CD4-positive, alpha-beta T cell treated with Interleukin-10 for 1 hour (primary cell): Measurements from ENCODE around the gene METAP1.
A peak's percentile ranks its signal among the peaks of the same experiment; 100 is the strongest.
"Not testable (repeated sequence)": the region's sequence is repeated elsewhere in the genome, so short reads cannot be mapped to it uniquely, and the experiment has no call there.

Experiments
- DNase-seq: peaks from one replicate; pipeline ENCODE4 v3.0.0-alpha.2; 2020

METAP1 gene

DNA sequence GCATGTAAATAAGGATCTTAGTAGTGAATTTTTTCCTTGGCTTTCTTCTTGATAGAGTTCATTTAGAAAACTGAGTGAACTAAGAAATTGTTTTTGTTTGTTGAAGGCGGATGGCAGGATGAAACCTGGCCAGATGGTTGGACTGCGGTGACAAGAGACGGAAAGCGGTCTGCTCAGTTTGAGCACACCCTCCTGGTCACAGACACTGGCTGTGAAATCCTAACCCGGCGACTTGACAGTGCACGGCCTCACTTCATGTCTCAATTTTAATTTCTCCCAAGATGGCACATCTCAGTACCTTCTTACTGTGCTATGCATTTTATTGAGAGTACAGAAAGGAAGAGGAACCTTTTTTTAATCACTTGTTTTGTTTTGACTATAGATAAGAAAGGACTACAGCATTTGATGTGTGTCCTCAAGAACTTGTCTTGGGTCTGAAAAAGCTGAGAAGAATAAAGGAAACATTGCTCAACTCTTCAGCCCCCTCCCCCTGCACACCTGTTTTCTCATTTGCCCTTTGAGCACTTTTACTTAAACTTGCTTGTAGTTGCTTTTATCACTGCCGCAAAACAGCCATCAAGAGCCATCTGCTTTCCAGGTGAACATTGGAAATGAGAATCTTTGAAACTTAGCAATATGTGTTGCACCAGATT lies 65.7 kb downstream of the METAP1 start:
- DNase-seq: no peak

DNA sequence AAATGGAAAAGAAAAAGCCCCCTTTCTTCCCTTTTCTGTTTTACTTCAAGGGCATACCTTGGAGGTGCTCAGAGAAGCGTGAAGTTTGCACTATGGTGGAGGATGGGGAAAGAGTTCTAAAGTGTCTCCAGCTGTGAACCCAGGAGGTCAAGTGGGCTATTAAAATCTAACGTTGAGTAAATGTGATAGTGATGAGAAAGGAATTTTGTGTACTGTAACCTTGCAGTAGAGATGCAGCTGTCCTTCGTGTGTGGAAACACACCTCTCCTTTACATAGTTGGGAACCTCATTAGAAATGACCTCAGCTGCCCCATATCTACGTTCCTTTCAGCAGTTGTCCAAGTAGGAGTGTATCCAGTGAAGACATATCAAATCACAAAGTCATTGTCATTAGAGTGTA lies 66.6 kb downstream of the METAP1 start:
- no peak for DNase-seq

DNA sequence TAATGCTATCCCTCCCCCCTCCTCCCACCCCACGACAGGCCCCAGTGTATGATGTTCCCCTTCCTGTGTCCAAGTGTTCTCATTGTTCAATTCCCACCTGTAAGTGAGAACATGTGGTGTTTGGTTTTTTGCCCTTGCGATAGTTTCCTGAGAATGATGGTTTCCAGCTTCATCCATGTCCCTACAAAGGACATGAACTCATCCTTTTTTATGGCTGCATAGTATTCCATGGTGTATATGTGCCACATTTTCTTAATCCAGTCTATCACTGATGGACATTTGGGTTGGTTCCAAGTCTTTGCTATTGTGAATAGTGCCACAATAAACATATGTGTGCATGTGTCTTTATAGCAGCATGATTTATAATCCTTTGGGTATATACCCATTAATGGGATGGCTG lies 70.0 kb downstream of the METAP1 start:
- not testable (repeated sequence) for DNase-seq

DNA sequence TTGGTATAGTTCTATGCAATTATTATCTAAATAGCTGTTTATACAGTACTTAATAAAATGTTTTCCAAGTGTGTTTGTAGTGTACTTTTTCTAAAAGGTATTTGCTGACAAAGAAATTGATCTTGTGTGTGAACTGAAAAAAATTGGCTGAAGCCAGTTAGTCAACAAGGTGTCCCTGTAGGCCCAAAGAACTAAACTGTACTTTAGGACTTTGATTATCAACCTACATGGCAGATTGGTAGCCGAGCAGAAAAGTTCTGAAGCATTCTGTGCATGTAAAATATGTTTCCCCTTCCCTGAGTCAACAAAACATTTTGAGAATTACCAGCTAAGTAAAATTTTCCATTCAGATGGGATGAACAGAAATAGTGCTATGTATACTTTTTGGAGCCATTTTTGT lies 72.1 kb downstream of the METAP1 start:
- no peak for DNase-seq

DNA sequence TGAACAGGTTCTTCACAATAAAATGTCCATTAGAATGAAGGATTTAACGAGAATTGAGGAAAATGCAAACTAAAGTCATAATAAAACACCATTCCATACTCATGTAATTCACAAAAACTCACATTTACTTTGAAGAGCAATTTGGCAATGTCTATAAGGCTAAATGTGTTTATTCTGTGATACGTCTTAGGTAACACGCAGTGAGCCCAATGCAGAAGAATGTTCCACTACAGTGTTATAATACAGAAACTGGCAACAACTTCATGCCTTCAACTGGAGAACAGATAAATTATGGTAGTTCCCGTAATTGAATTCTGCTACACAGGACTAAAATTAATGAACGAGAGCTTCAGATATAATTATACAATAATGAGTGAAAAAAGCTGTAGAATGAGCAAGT lies 75.6 kb downstream of the METAP1 start:
- no peak for DNase-seq

DNA sequence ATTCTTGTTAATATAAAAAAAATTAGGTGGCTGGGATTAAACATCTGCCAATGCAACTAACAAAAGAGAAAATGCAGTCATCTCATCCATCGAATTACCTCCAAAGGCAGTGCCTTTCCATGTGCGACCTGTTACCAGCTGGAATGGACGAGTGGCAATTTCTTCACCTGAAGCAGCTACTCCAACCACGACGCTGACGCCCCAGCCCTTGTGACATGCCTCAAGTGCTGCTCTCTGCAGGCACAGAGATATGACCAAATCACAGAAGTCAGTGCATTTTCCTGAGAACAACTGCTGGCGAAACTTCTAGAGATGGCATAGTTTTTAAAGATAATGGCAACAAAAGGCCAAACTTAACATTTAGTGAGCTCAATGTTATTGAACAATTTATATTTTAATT lies 79.3 kb downstream of the METAP1 start:
- no peak for DNase-seq

DNA sequence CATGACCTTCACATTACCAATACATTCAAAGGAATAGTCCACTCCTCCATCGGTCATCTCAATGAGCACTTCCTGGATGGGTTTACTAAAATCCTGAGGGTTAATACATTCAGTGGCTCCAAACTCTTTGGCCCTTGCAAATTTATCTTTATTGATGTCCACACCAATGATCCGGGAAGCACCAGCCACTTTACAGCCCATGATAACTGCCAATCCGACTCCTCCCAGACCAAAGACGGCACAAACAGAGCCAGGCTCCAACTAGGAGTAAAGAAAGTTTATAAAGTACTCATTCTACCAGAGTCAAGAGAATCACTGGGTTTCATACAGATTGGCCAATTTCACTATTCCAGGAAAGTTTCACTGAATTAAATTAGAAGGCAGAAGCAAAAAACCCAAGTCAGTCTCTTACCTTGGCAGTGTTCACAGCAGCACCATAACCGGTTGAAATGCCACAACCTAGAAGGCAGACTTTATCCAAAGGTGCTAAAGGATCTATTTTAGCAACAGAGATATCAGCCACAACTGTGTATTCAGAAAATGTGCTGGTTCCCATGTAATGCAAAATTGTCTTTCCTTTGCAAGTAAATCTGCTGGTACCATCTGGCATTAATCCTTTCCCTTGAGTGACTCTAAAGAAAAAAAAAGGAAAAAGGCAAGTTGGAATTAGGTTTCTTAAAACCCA lies 80.9 kb downstream of the METAP1 start:
- DNase-seq: no peak

DNA sequence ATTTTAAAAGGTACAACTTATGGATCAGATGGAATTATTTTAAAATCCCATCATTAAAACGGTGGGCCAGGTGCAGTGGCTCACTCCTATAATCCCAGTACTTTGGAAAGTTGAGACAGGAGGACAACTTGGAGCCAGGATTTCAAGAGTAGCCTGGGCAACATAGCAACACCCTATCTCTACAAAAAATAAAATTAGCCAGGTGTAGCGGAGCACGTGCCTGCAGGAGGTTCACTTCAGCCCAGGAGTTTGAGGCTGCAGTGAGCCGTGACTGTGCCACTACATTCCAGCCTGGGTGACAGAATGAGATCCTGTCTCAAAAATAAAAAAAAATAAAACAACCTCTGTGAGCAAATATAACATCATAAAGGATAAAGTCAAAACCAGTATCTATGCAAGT lies 81.7 kb downstream of the METAP1 start:
- no peak for DNase-seq

DNA sequence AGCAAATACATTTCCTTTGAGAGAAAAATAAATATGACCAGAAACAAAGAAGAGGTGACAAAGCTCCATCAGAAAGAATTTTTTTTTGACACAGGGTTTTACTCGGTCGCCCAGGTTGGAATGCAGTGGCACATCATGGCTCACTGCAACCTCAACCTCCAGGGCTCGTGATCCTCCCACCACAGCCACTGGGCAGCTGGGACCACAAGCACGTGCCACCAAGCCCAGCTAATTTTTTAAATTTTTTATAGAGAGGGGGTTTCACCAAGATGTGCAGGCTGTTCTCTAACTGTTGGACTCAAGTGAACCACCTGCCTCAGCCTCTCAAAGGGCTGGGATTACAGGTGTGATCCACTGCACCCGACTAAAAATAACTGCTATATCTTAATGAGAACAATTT lies 82.8 kb downstream of the METAP1 start:
- DNase-seq: no peak

DNA sequence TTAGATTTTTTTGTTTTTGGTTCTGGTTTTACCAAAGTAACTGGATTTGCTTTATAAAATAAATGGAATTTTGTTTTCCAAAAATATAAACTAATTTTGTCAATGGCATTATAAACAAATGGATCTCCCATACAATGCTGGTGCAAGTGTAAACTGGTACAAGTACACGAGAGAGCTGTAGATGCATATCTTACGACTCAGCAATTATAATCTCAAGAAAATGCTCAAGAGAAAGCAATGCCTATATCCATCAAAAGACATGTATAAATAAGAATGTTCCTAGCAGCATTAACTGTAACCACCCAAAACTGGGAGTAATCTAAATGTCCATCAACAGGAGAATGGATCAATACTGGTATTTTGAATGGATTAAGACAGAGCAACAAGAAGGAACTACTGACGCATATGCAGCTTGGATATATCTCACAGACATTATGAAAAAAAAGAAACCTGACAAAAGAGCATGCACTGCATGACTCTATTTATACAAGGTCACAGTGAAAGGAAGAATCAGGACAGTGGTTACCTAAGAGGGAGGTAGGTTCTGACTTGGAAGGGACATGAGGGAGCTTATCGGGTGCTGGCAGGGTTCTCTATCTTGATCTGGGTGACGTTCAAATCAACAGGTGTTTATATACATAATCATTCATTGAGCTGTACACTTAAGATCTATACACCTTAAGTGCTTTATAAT lies 83.6 kb downstream of the METAP1 start:
- DNase-seq: no peak

DNA sequence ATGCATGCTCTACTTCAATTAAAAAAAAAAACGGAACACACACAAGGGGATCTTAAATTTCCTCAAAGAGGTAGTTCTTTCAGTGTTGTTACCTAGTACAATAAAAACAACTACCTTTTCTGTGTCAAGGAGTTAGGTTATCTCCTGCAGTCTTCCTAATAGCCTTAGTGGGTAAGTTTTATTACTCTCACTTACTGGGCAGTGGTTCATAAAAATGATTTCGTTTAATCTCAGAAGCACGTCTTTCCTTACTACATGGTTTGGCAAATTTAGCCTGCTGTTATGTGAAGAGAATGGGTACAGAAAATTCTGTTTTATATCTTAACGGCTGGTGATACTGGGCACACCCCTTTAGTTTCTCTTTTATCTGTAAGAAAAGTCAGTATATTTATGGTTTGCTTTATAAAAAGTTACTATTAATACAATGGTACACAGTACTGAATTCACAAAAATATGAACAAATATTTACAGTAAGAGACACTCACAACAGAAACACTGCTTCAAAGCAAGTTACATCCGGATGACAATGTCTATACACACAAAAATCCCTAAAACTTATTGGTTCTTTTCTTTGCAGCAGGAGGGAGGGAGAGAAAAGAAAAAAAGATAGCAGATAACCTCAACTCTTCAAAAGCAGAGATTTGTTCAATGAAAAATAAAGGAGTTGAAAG lies 84.2 kb downstream of the METAP1 start:
- no peak for DNase-seq

DNA sequence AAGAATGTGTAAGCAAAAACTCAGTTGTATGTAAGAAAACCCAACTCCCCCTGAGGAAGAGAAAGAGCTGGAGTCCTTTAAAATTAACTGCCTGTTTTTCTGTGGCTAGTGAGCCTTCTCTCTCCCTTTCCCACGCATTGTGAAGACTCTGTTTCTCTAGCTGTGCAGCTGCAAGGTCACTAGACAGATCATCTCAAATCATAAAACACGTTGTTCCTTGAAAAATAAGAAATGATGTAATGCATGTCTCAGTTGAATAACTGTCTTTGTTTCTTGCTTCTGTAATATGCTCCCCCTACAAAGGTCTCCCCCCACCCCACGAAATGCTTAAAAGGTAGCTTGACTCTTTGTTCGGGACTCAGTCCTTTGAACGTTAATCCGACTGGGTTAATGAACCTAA lies 85.3 kb downstream of the METAP1 start:
- DNase-seq: not testable (repeated sequence)

DNA sequence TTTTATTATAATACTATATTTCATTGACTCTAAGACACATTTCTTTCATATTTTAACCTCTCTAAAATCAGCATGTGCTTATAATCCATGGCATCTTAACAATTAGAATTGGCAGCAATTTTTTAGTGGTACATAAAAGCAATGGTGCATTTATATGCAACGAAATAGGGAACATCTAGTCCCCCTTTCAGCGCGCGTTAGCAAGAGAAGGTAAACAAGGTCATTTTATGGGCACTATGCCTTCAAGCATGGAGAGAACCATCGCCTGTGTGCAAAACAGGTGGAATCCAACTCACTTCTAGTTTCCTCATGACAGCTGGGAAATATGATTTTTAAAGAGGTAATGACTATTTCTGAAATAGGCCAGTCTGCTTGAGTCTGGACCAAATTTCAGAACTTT lies 86.7 kb downstream of the METAP1 start:
- DNase-seq: no peak

DNA sequence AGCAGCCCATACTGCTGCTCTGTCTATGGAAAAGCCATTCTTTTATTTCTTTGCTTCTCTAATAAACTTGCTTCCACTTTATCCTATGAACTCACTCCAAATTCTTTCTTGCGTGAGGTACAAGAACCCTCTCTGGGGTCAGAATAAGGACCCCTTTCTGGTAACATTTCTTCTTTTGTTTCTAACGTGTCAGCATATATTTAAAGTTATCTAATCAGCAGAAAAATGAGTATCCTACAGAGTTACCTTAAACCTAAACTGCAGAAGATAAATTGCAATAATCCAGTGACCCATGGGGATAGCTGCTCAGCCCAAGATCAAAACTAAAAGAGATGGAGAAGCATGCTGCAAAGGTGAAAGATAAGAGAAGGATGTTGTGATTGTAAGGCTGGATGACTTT lies 89.1 kb downstream of the METAP1 start:
- no peak for DNase-seq

DNA sequence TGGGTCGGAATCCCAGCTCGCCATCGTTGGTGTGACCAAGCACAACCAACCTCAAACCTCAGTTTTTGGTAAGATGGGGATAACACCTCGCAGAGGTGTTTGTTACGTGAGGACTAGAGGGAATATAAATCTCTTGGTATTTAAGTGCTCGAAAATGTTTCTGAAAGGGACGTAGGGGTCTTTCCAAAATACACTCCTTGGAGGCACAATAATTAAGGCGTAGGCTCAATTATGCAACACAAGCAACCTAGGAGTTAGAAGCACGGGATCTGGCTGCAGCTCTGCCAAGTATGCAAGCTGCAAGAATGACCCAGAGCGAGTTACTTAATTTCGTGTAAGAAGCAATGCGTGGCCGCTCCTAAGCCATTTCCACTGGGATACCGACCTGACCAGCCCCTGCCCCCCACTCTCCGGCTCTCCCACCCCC lies 92.5 kb downstream of the METAP1 start:
- DNase-seq: peak; percentile 26

DNA sequence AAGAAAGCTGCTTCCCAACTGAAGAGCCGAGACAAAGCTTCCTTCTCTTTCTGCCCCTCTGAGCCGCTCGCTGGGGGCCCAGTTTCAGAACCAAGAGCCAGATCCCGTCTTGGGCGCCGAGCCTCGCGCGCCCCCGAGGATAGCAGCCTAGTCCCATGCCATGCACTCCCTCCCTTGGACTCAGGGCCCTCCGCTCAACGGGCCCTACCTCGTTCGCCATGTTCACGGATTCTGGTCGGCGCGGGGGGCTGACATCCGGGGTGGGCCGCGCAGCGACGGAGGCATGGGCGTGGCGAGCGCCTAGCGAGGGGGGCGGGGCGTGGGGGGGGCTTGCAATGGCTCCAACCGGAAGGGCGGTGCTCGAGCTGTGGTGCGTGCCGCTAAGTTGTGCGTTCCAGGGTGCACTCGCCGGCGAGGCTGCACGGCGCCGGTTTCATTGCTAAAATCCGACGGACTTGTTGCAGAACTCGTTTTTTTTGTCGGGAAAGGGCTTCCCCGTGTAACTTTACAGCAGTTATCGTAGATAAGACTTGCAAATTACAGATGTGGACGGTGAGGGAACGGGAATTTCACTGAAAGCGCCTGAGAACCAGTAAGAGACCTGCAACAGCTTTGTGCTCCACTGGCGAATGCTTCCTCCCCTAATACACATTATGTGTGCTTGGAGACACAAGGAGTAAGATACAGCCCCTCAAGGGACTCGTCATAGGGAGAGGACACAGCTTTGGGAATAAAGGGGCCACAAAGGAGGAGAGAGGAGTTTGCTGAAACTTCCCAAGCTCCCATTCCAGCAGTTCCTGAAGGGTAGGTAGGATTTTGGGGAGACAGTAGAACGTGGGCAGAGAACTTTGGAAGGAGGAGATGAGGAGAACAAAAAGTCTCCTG lies 93.2 kb downstream of the METAP1 start, which contains the start of gene ADH5:
Gene ADH5, minus strand, starts transcription at position 308 of the 885 bp plus-strand sequence. Its CDS starts 88 bp downstream, at position 220.
- DNase-seq: peak; percentile 87

DNA sequence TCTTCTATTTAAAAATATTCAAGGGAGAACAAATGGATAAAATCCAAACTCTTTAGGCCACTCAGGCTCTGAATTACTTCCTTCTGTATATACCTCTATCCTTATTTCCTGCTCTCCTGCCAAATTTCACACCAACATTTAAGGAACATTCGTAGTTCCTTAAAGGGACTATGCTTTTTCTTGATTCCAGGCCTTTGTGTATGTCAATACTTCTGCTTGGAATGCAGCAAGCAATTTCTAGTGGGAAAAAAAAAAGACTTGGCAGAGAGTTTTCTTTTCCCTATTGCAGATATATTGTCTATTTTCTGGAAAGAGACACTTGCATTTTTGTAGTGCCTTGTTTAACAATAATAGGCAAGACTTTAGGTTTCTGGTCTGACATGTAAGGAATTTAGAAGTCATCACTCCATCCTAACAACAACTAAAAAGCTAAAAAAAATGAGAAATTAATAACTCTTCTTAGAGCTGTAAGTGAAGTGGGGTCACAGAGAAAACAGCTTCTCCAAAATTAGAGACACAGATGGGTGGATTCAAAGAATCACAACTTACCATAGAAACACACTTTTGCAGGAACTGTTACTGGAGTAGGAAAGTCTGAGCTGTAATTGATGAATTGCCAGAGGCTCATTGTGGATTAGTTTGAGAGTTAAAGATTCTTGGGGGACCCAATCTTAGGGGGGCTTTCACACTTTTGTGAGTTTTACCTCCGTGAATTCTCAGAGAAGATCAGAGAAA lies 95.1 kb downstream of the METAP1 start:
- no peak for DNase-seq

DNA sequence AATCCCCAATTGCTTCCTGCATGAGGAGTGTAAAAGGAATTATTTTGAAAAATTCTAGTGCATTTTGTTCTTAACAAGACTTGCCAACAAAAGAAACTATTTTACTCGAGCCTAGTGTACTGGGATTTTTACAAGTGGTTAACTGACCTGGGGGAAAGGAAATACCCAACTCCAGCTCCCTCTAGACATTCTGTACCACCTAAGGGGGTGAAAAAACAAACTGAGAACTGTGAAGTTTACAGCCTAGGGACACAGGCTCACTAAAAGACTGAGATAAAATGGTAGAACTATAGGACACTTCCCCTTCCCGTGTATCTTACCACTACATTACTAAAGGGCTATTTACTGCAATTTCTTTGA lies 95.7 kb downstream of the METAP1 start:
- DNase-seq: no peak

DNA sequence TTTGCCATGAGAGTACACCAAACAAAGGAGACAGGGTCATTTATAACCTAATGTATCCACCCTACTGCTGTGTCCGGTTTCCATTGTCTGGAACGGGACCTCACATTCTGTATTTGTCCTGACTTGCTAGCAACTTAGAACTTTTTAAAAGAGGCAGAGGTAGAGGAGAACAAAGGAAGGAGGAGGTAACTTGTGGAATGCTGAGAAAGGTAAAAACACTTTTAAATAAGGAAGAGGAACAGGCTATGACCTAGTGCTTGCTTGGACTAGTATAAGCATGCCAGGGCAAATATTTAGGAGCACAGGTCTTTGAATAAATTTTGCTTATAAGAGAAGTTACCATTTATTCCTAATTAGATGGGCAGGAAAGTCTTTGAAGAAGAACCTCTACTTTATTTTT lies 96.3 kb downstream of the METAP1 start:
- not testable (repeated sequence) for DNase-seq

DNA sequence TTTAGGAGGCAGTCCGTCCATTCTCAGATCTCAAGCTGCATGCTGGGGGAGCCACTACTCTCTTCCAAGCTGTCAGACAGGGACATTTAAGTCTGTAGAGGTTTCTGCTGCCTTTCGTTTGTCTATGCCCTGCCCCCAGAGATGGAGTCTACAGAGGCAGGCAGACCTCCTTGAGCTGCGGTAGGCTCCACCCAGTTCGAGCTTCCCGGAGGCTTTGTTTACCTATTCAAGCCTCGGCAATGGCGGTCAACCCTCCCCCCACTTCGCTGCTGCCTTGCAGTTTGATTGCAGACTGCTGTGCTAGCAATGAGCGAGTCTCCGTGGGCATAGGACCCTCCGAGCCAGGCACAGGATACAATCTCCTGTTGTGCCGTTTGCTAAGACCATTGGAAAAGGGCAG lies 103.8 kb downstream of the METAP1 start:
- no peak for DNase-seq

DNA sequence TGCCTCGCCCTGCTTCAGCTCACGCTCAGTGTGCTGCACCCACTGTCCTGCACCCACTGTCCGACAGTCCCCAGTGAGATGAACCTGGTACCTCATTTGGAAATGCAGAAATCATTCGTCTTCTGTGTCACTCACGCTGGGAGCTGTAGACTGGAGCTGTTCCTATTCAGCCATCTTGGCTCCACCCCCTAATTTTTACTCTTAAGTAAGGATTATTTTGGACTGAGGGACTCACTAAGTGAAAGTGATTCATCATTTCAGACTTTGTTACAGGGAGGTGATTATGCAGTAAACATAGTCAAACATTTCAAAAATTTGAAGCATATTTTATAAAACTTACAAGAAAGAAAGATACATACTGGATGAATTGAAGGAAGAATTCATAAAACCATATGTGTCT lies 104.3 kb downstream of the METAP1 start:
- DNase-seq: not testable (repeated sequence)

DNA sequence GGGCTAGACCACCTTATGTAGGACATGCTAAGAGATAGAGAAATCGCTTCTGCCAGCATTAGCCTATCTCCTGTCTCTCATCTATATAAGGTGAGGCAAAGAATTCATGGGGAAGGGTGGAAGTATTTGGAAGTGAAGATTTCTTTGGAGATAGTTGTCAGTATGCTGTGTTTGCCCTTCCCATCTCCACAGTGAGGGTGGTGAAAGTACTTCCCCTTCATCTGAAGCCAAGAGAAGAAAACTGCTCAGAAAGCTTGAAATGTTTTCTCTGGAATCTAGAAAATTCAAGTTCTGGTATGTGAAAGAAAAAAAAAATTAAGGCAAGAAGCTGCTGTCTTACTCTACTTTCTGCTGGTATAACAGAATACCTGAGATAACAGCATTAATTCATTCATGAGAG lies 105.4 kb downstream of the METAP1 start:
- no peak for DNase-seq
